GM21447 (cell line): ENCODE measurements around the gene NNAT.

Experiments used
- ATAC-seq: cut with Tn5 transposase; IDR thresholded peaks from one replicate; pipeline ENCODE4 v1.9.1; 2021; ENCODE audit not compliant: unreplicated experiment

NNAT gene

DNA sequence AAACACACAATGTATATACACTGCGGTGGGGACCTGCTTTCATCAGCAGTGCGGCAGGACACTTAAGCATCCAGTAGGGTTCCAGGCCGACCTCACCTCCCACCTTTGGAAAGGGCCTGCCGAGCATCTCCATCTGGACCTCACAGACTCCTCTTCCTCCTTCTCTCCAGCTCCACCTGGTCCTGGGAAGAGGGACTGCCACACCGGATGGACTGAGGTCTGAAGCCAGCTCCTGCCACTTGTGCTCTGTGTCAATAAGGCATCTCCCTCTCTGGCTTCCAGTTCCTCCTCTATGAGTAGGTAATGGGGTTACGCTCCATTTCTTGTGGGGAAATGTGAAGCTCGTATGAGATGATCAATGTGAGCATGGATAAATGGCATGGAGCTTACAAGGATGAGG lies 19.1 kb upstream of the NNAT start:
- no peak for ATAC-seq

GRCh38 chr20:37502654-37503053 lies 18.4 kb upstream of the NNAT start:
- no peak for ATAC-seq

DNA sequence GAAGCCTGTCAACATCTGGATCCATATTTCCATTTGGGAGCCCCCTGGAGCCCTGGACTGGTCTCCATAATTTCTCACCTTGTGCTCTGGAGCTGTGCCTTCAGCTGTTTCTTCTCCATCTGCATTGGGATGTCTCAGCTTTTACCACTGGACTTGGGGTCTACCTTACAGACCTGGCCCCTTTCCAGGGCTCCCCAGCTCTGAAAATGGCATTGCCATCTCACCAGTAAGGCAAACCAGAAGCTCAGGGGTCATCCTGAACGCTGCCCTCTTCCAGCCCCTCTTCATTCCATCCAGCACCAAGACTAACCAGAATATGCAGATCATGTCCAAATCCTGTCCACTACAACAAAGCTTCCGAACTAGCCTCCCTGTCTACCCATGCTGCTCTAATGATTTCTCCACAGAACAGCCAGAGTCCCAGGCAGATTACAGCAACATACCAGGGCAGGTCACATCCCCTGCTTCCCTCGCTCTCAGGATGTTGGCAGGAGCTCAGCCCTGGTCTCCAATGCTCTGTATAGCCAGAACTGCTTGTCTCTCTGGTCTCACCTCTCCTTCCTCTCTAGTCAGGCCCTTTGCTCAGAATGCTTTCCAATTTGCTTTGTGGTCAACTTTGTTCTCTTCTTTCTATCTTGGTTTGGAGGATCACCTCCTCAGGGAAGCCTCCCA lies 17.7 kb upstream of the NNAT start:
- ATAC-seq, result no peak

GRCh38 chr20:37504404-37505096 lies 16.5 kb upstream of the NNAT start:
- ATAC-seq, result no peak

DNA sequence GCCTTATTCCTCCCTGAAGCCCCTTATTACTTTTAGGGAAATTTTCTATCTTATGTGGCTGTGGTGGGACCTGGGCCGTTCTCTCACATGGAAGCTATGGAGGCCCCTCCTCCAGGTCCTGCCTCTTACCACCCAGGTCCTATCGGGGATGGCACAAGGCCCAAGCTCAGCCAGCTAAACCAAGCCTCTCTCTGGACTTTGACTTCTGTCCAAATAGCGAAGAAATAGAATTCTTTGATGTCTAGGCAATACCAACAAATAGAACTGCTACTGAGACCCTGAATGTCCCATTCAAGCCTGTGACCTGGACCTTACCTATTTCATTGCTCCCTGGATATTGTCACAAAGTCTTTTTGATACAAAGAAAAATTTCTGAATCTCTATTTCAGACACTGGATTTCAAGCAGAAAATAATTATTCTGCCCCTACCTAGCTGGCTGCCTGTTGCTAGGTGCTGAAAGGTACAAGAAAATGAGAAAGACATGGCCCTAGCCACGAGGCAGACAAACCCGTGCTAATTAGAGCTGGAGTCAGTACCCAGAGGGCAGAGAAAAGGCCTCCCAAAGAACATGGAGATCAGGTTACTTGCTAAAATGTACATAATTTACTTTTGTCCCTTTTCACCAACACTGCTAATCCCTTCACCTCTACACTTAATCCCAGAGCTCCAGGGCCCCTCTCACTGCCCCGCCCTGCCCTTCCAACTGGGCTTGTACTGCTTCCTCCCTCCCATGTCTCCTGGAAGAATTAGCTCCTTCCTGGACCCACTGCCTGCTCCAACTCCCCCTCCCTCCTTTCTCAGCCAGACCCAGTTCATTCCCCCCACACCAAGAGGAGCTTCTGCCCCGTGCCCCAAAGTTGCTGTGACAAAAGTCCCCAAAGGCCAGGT lies 15.5 kb upstream of the NNAT start:
- ATAC-seq, result no peak

GRCh38 chr20:37506152-37506725 lies 14.8 kb upstream of the NNAT start:
- ATAC-seq, result no peak

GRCh38 chr20:37510226-37510625 lies 10.8 kb upstream of the NNAT start:
- no peak for ATAC-seq

DNA sequence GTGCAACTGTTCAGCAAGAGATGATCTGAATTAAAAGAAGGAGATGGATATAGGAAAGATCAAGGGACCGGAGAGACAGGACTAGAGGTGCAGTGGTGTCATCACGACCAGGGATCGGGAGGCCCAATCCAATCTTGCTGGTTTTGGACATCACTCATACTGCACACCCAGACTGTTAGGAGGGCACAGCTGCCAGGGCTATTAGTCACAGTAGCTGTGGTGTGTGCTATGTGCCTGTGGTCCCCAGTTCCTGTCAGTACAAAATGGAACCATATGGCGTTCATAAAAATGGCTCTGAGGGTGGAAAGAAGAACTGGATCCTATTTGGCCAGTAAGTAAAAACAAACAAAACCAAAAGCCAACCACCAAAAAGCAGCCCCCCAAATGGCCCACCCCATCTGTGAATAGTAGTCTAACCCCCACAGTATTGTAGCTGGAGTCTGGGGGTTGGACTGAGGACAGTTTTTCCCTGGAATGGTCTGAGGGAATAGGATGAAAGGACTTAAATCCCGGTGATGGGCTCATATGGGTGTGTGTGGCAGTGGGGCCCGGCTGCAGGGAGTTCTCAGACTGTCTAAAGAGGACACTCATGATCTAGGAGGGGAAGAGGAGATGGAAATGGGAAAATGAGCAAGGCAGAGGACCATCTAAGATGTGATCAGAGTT lies 9.3 kb upstream of the NNAT start:
- ATAC-seq, result no peak

- no peak for ATAC-seq
These were observed 7.2 kb upstream of the NNAT start for GRCh38 chr20:37513779-37514359.

- ATAC-seq, result no peak
These were observed 5.2 kb upstream of the NNAT start for GRCh38 chr20:37515876-37516275.

GRCh38 chr20:37516811-37517750 lies 4.0 kb upstream of the NNAT start:
- no peak for ATAC-seq

GRCh38 chr20:37518059-37518458 lies 3.0 kb upstream of the NNAT start:
- ATAC-seq, result no peak

- no peak for ATAC-seq
These were observed 2.2 kb upstream of the NNAT start for GRCh38 chr20:37518606-37519507.

DNA sequence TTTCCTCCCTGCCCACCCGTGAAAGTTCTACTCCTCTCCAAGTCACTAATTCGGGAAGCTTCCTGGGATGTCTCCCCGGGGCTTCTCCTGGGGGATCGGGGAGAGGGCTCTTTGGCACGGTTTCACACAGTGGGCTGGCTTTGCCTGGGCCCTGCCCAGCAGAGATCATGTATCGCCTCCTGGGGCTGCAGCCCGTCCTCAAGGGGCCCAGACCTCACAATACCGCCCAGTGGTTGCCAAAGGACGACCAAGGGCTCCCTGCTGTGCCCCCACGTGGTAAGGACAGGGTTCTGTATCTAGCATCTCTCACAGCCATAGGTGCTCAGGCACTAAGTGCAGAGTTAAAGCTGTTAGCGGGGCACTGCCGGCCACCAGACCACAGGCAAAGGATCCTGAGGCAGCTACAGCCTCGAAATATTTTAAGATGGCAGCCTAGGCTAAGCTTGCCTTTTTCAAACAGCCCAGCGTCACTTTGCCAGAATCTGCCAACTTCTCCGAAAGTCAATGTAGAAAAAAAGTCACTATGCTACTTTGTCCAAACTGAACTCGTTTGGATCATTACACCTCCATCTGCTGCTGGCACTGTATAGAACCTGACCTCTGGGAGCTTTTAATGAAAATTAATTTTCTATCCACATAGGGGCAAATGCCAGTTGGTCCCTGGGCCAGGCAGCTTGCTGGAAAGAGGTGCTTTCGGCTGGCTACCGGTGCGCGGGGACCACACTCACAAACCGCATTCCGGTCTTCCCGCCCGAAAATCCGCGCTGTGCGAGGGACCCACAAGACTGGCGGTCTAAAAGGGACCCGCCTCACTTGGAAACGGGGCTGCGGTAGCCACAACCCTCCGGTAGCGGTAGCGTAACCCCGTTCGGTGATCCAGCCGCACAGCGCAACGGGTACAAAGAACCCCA lies 1.3 kb upstream of the NNAT start:
- no peak for ATAC-seq

DNA sequence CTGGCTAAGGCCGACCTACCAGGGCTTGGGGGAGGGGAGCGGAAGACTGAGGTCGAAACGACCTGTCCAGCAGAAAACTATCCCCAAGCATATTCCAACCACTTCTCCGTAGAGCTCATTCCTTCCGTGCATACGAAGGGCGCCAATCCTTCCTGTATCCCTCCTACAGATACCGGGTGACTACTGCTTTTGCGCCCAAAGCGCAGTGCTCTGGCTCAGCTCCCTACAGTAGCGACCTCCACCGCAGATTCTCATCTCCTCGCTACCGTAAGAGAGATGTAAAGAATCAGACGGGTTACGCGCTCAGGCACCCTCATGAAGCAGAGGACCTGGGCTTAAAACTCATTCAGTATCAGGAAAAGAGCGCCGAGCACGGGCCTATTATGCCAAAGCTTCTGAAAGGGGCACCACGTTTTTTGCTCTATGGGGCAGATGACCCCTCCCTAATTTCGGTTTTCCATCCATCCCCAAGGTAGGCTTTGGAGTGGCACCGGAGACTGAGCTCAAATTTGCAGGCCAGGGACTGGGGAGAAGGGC lies 563 bp upstream of the NNAT start:
- no peak for ATAC-seq

DNA sequence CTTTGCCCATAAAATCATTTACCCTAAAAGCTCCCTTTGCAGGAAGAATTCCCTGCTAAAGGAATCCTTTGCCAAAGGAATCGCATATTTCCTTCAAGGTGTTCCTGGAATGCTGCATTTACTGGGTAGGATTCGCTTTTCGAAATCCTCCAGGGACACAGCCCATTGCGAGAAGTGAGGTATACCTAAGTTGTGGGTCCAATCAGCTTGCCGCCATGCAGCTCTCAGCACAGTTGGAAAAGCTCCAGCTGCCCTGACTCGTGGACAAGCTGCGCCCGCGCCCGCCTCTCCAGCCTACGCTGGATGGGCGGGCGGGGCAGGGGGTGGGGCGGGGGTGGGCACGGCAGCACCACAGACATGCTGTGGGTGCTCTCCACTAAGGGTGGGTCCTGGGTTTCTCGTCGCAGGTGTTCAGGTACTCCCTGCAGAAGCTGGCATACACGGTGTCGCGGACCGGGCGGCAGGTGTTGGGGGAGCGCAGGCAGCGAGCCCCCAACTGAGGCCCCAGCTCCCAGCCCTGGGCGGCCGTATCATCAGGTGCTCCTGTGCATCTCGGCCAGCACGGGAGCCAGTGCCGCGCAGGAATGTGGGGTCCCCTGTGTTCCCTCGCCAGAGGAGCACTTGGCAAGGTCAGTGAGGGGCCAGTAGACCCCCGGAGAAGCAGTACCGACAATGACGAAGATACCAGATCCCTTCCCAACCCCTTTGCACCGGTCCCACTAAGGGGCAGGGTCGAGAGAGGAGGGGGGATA lies 1.4 kb downstream of the NNAT start:
- ATAC-seq, result no peak

- ATAC-seq, result no peak
These were observed 2.0 kb downstream of the NNAT start for GRCh38 chr20:37523012-37523391.
